RWPE2 (cell line): ENCODE measurements around the gene MAIP1.

Experiments used
- ATAC-seq: fragments of 200-7000 bp; cut with Tn5 transposase; 3 replicates; pipeline ENCODE4 v1.9.1; 2021; ENCODE audit warnings: low read depth
- DNase-seq: peaks from one replicate; pipeline ENCODE4 v3.0.0-alpha.2; 2020; ENCODE audit warnings: low spot score
- H3K27ac ChIP-seq: fragments of 450-650 bp; 2 replicates; pipeline ENCODE4 v1.5.1; 2017; ENCODE audit warnings: mild to moderate bottlenecking; ENCODE audit not compliant: poor library complexity, severe bottlenecking
- H3K27me3 ChIP-seq: fragments of 250-450 bp; sonication (Bioruptor Pico); 2 replicates; pipeline ENCODE4 v1.5.1; 2021; ENCODE audit warnings: mild to moderate bottlenecking, moderate library complexity; ENCODE audit not compliant: insufficient read depth, poor library complexity, severe bottlenecking
- H3K36me3 ChIP-seq: fragments of 250-450 bp; sonication (Bioruptor Pico); 2 replicates; pipeline ENCODE4 v1.5.1; 2020; ENCODE audit warnings: low read depth, mild to moderate bottlenecking, moderate library complexity
- H3K4me1 ChIP-seq: fragments of 250-450 bp; sonication (Bioruptor Pico); 2 replicates; pipeline ENCODE4 v1.5.1; 2021; ENCODE audit warnings: mild to moderate bottlenecking, moderate library complexity; ENCODE audit not compliant: insufficient read depth, poor library complexity, severe bottlenecking
- H3K4me3 ChIP-seq: fragments of 250-450 bp; sonication (Bioruptor Pico); 2 replicates; pipeline ENCODE4 v1.5.1; 2021; ENCODE audit warnings: mild to moderate bottlenecking, moderate library complexity; ENCODE audit not compliant: severe bottlenecking
- H3K9me3 ChIP-seq: fragments of 250-450 bp; sonication (Bioruptor Pico); 2 replicates; pipeline ENCODE4 v1.5.1; 2021; ENCODE audit warnings: mild to moderate bottlenecking, moderate library complexity; ENCODE audit not compliant: severe bottlenecking
- CTCF ChIP-seq: fragments of 450-650 bp; IDR thresholded peaks from one replicate; pipeline ENCODE4 v1.5.1; 2017; ENCODE audit warnings: mild to moderate bottlenecking, moderate library complexity; ENCODE audit not compliant: poor library complexity, severe bottlenecking

Gene MAIP1

DNA sequence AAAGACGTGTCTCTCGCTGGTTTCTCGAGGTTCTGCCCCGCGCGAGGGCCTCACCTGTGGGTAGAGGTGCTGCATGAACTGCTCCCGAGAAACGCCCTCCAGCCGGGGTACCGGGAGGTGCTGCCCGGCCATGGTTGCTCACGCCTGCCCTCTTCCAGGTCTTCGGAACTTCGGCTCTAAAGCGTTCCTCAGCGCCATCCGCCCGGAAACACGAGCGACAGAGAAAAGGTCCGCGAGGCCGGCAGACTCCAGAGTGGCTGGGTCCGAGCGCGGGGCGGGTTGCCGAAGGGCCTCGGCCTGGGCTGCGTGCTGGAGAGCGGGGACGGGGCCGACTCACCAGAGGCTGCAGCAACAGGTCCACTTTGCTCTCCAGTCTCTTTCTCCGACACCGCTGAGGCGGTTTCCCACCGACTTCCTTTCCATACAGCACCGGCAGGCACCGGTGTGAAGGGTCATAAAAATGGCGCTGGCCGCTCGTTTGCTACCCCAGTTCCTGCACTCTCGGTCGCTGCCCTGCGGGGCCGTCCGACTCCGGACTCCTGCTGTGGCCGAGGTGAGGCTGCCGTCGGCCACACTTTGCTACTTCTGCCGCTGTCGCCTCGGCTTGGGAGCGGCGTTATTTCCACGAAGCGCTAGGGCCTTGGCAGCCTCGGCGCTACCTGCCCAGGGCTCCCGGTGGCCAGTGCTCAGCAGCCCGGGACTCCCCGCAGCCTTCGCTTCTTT, at the start of gene MAIP1, which contains the start of gene TYW5:
TSS of gene MAIP1 (plus strand) at position 244 of the 723 bp plus-strand sequence. CDS start at position 461, 217 bp downstream.
TSS of gene TYW5 (minus strand) at position 153 of the 723 bp plus-strand sequence. CDS start at position 132, 21 bp downstream.
- Histone ChIP-seq H3K27me3 (no peaks in the 10 kb centered on the region), H3K4me1 (peaks cover 8% of the 10 kb centered on the region), H3K4me3 (peak within 1 kb of the TSS; percentile 73), H3K27ac (peak within 1 kb of the TSS; percentile 72), H3K9me3 (no peaks in the 10 kb centered on the region), H3K36me3 (peaks cover 55% of the 10 kb centered on the region)
- TF ChIP-seq CTCF, result no peak
- ATAC-seq (peak; percentile 91), DNase-seq (peak; percentile 88)

- Histone ChIP-seq H3K27ac (no peak overlapping the region), H3K27me3 (peaks cover 7% of the 10 kb centered on the region), H3K4me1 (no peaks in the 10 kb centered on the region), H3K9me3 (no peaks in the 10 kb centered on the region), H3K36me3 (no peaks in the 10 kb centered on the region), H3K4me3 (no peak overlapping the region)
- no peak for DNase-seq
- ATAC-seq, result no peak
- TF ChIP-seq CTCF, result no peak
Measured at GRCh38 chr2:199907008-199907714, 48.2 kb upstream of the MAIP1 start.

GRCh38 chr2:199910338-199911051, 44.9 kb upstream of the MAIP1 start:
- TF ChIP-seq CTCF, result no peak
- Histone ChIP-seq H3K27me3 (no peaks in the 10 kb centered on the region), H3K36me3 (peaks cover 15% of the 10 kb centered on the region), H3K4me3 (peak overlapping the region; percentile 54), H3K9me3 (no peaks in the 10 kb centered on the region), H3K4me1 (peaks cover 15% of the 10 kb centered on the region), H3K27ac (peak overlapping the region; percentile 69)
- no peak for ATAC-seq
- no peak for DNase-seq

GRCh38 chr2:199911052-199911876, 44.1 kb upstream of the MAIP1 start, which contains the start of gene C2orf69:
TSS of gene C2orf69 (plus strand) at chr2:199911293. CDS start at chr2:199911439, 146 bp downstream.
- peak within 1 kb of the TSS; percentile 54 for H3K4me3 ChIP-seq
- no peaks in the 10 kb centered on the region for H3K9me3 ChIP-seq
- TF ChIP-seq CTCF, result no peak
- H3K27me3 ChIP-seq, result no peaks in the 10 kb centered on the region
- ATAC-seq (peak; percentile 89), DNase-seq (peak; percentile 96)
- peaks cover 15% of the 10 kb centered on the region for H3K4me1 ChIP-seq
- peaks cover 22% of the 10 kb centered on the region for H3K36me3 ChIP-seq
- peak within 1 kb of the TSS; percentile 69 for H3K27ac ChIP-seq
